Mammary epithelial cell (primary cell): ENCODE data around the gene TTLL13.

Experiments
- EZH2 ChIP-seq: IDR thresholded peaks from 2 replicates; pipeline ENCODE4 v1.6.1; 2012; ENCODE audit warnings: low read length, inconsistent platforms, borderline replicate concordance
- TF ChIP-seq, protein P1 (sequence below), 2 donors: IDR thresholded peaks in 1 of 2; conservative IDR thresholded peaks in 1 of 2; 2 replicates each; pipeline ENCODE4 v1.5.1; 2011 to 2012; ENCODE audit warnings: inconsistent platforms in 2 of 2, low read length in 2 of 2, mild to moderate bottlenecking in 2 of 2, control low read depth in 1 of 2, low read depth in 1 of 2; ENCODE audit not compliant: insufficient read depth in 1 of 2; ENCODE audit errors: extremely low read depth in 1 of 2

DNA sequence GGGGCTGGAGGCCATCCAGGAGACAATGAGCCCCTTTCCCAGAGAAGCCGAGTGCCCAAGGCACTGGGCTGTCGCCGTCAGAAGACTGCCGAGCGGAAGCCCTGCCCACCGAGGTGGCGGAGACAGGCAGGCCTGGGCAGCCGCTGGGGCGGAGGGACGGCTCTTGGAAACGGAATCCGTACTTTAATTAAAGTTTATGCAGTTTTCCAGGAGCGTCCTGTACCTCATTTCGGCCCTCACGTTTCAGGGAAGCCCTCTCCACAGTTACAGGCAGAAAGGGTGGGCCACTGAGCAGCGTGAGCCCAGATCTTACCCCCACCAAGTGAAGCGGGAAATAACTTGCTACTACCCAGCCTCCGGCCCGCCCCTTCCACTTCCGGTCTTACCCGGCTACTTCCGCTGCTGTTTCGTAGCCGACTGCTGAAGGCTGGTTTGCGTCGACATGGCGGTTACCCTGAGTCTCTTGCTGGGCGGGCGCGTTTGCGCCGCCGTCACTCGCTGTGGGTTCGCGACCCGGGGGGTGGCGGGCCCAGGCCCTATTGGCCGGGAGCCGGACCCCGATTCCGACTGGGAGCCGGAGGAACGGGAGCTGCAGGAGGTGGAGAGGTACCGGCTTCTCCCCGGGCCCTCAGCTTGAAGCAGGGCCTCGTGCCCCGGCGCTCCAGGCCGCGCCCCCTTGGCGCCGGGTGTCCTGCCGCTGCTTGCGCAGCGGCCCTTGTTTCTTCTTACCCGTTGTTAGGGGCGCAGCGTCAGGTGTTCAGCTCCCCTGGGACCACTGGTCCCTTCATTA is 16.1 kb downstream of the TTLL13 start, which contains the start of gene NGRN:
- TF ChIP-seq EZH2: no peak
- TF ChIP-seq, protein P1, sequence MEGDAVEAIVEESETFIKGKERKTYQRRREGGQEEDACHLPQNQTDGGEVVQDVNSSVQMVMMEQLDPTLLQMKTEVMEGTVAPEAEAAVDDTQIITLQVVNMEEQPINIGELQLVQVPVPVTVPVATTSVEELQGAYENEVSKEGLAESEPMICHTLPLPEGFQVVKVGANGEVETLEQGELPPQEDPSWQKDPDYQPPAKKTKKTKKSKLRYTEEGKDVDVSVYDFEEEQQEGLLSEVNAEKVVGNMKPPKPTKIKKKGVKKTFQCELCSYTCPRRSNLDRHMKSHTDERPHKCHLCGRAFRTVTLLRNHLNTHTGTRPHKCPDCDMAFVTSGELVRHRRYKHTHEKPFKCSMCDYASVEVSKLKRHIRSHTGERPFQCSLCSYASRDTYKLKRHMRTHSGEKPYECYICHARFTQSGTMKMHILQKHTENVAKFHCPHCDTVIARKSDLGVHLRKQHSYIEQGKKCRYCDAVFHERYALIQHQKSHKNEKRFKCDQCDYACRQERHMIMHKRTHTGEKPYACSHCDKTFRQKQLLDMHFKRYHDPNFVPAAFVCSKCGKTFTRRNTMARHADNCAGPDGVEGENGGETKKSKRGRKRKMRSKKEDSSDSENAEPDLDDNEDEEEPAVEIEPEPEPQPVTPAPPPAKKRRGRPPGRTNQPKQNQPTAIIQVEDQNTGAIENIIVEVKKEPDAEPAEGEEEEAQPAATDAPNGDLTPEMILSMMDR (conservative IDR thresholded peaks at IDR 0.05 in 1 of 2, IDR thresholded peaks at IDR 0.05 in 1 of 2; ENCODE audit: extremely low read depth in 1 of 2, insufficient read depth in 1 of 2, low read depth in 1 of 2, low read length in 2 of 2): no peak
